ENCODE results near the gene POLR3E.

The POLR3E gene

DNA sequence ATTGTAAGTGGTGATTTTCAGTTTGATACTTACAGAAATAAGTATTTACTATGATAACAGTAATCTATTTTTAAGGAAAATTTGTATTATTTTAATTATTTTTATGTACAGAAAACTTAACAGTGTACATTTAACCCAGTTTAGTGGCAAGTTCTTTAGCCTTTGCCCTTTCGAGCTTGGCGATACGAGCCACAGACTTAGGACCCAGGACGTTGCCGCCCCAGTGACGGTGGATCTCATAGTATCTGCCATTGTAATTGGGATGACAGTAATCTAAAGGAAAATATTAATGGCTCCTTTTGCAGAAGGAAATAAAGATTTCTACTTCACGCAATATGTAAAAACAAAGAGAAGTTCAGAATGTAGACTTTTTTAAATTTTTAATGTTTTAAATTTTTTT lies 82.4 kb downstream of the POLR3E start:
- in situ Hi-C loops (cut with HindIII; ENCODE audit: low sequenced_read_pairs), result no loop called here

- in situ Hi-C loops (cut with HindIII; ENCODE audit: low sequenced_read_pairs), result no loop called here
Observed at GRCh38 chr16:22380529-22380928, 83.3 kb downstream of the POLR3E start.

- in situ Hi-C loops (cut with HindIII; ENCODE audit: low sequenced_read_pairs), result no loop called here
Observed at GRCh38 chr16:22381392-22381791, 84.2 kb downstream of the POLR3E start.

DNA sequence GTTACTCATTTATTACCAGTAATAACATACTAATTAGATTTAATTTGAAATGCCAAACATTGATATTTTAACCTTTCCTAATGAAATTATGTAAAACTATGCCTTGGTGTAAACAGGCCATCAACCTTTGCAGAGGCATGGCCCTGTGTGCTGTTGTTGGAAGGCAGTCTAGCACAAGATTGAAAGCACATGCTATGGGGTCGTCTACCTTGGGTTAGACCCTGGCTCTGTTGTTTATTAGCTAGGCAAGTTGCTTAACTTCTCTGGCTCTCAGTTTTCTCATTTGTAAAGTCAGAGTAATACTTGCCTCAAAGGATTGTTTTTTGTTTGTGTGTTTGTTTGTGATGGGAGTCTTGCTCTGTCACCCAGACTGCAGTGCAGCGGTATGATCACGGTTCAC lies 86.6 kb downstream of the POLR3E start:
- in situ Hi-C loops (cut with HindIII; ENCODE audit: low sequenced_read_pairs), result no loop called here

Data from endothelial cell of hepatic sinusoid (primary cell).